SK-N-SH (cell line): Measurements from ENCODE around the gene SF3B5. TPM values are rescaled to one million over a fixed set of nuclear protein-coding genes. Genes with fewer than 3 reads are reported as not detected.

ENCODE experiments used
- CTCF ChIA-PET: fragments of 300-600, 350-600 bp; formaldehyde crosslinking; extraction: SDS; loops from one replicate; lab custom pipeline; 2021; lab: Yijun Ruan, JAX
- POLR2A ChIA-PET: fragments of 350-600 bp; sonication (Branson Sonifier 250); formaldehyde crosslinking; extraction: SDS; loops from one replicate; lab custom pipeline; 2020; ENCODE audit warnings: antibody characterized with exemption, inconsistent platforms; lab: Yijun Ruan, JAX
- DNase-seq: peaks from one replicate; pipeline ENCODE4 v3.0.0; 2012
- H2AFZ ChIP-seq: fragments of 200-600 bp; sonication (generic); 2 replicates; pipeline ENCODE4 v1.8.1; 2016; ENCODE audit warnings: antibody characterized with exemption, mild to moderate bottlenecking, low read depth
- H3F3A ChIP-seq: fragments of 200-600 bp; sonication (generic); replicated peaks from 2 replicates; pipeline ENCODE3; 2016; ENCODE audit warnings: antibody characterized with exemption, mild to moderate bottlenecking; ENCODE audit not compliant: insufficient read depth
- H3K27ac ChIP-seq, 2 experiments: fragments of 200-500 bp in 1 of 2; fragments of 200-600 bp in 1 of 2; sonication (Bioruptor generic) in 1 of 2; sonication (generic), shearing (Covaris generic) in 1 of 2; 2 replicates each; pipeline versions ENCODE4 v1.5.1 to v1.6.1; 2014 to 2016; ENCODE audit warnings: low read depth in 2 of 2, inconsistent platforms in 1 of 2, low read length in 1 of 2, mild to moderate bottlenecking in 1 of 2, mixed read lengths in 1 of 2
- H3K27me3 ChIP-seq: fragments of 200-600 bp; sonication (generic), shearing (Covaris generic); 2 replicates; pipeline ENCODE4 v1.6.1; 2016; ENCODE audit warnings: mixed run types; ENCODE audit not compliant: insufficient read depth
- H3K36me3 ChIP-seq, 2 experiments: fragments of 200-500 bp in 1 of 2; fragments of 200-600 bp in 1 of 2; sonication (Bioruptor generic) in 1 of 2; sonication (generic) in 1 of 2; replicated peaks in 1 of 2; 2 replicates each; pipeline versions ENCODE3 to v1.5.1; 2014 to 2016; ENCODE audit warnings: low read length in 1 of 2, mild to moderate bottlenecking in 1 of 2; ENCODE audit not compliant: insufficient read depth in 2 of 2, control insufficient read depth in 1 of 2
- H3K4me1 ChIP-seq, 2 experiments: fragments of 200-500 bp in 1 of 2; fragments of 200-600 bp in 1 of 2; sonication (Bioruptor generic) in 1 of 2; sonication (generic), shearing (Covaris generic) in 1 of 2; 2 replicates each; pipeline versions ENCODE4 v1.5.1 to v1.6.1; 2014 to 2016; ENCODE audit warnings: low read depth in 1 of 2, low read length in 1 of 2, mixed run types in 1 of 2; ENCODE audit not compliant: insufficient read depth in 2 of 2, control insufficient read depth in 1 of 2
- H3K4me2 ChIP-seq: fragments of 200-600 bp; sonication (generic), shearing (Covaris generic); 2 replicates; pipeline ENCODE4 v1.6.1; 2017; ENCODE audit warnings: mixed run types
- H3K4me3 ChIP-seq, 2 experiments: fragments of 200-500 bp in 1 of 2; fragments of 200-600 bp in 1 of 2; sonication (Bioruptor generic) in 1 of 2; sonication (generic), shearing (Covaris generic) in 1 of 2; 2 replicates each; pipeline versions ENCODE4 v1.5.1 to v1.8.1; 2014 to 2016; ENCODE audit warnings: low read depth in 2 of 2, inconsistent platforms in 1 of 2, low read length in 1 of 2, mild to moderate bottlenecking in 1 of 2, mixed read lengths in 1 of 2, moderate library complexity in 1 of 2
- H3K79me2 ChIP-seq: fragments of 200-600 bp; sonication (generic); 2 replicates; pipeline ENCODE4 v1.8.1; 2017; ENCODE audit warnings: mild to moderate bottlenecking; ENCODE audit not compliant: insufficient read depth
- H3K9ac ChIP-seq: fragments of 200-600 bp; sonication (generic); 2 replicates; pipeline ENCODE4 v1.6.1; 2017; ENCODE audit warnings: mixed run types
- H3K9me2 ChIP-seq: fragments of 200-600 bp; sonication (generic); 2 replicates; pipeline ENCODE4 v1.6.1; 2017; ENCODE audit warnings: mixed run types
- H3K9me3 ChIP-seq: fragments of 200-600 bp; sonication (generic); 2 replicates; pipeline ENCODE4 v1.6.1; 2017; ENCODE audit warnings: mixed run types, mild to moderate bottlenecking, moderate library complexity
- H4K20me1 ChIP-seq: fragments of 200-600 bp; sonication (generic); 2 replicates; pipeline ENCODE4 v1.6.1; 2017; ENCODE audit warnings: mild to moderate bottlenecking, mixed run types; ENCODE audit not compliant: insufficient read depth
- FOXM1 ChIP-seq: IDR thresholded peaks from 2 replicates; pipeline ENCODE4 v1.4.0; 2012; ENCODE audit warnings: low read depth, mild to moderate bottlenecking
- MEF2A ChIP-seq: IDR thresholded peaks from 2 replicates; pipeline ENCODE4 v1.4.0; 2012; ENCODE audit warnings: low read depth, borderline replicate concordance
- SIN3A ChIP-seq: IDR thresholded peaks from 2 replicates; pipeline ENCODE4 v1.6.1; 2012; ENCODE audit warnings: low read depth, mild to moderate bottlenecking, low read length, moderate library complexity, borderline replicate concordance
- SMC3 ChIP-seq: IDR thresholded peaks from 2 replicates; pipeline ENCODE4 v1.6.1; 2012; ENCODE audit warnings: low read depth, low read length, improper control_type of control experiment
- TCF12 ChIP-seq: IDR thresholded peaks from 2 replicates; pipeline ENCODE4 v1.4.0; 2012
- WGBS: methylation state at CpG from one replicate; pipeline ENCODE4 v1.1.6; 2017; ENCODE audit warnings: low lambda C conversion rate; 5-methylcytosine and 5-hydroxymethylcytosine counted together
- polyA plus RNA-seq, 3 experiments: library from polyadenylated mRNA; depleted of rRNA; stranded (reverse); fragments of >200 nt; gene quantifications; 2 replicates each; pipeline ENCODE4 v1.2.3, GENCODE V29; 2012
- TF ChIP-seq, protein P1 (sequence below): IDR thresholded peaks from 2 replicates; pipeline ENCODE4 v1.6.1; 2012; ENCODE audit warnings: mild to moderate bottlenecking, low read depth, low read length, moderate library complexity
- TF ChIP-seq, protein P2 (sequence below): IDR thresholded peaks from 2 replicates; pipeline ENCODE4; 2012
- TF ChIP-seq, protein P3 (sequence below): IDR thresholded peaks from 2 replicates; pipeline ENCODE4 v1.4.0; 2012; ENCODE audit warnings: low read depth
- TF ChIP-seq, protein P4 (sequence below): fragments of 150-350 bp; IDR thresholded peaks from 2 replicates; pipeline ENCODE4 v1.6.1; 2016; ENCODE audit warnings: mild to moderate bottlenecking, low read depth, low read length
- TF ChIP-seq, protein P5 (sequence below): fragments of 150-350 bp; IDR thresholded peaks from 2 replicates; pipeline ENCODE4 v1.6.1; 2017; ENCODE audit warnings: antibody characterized with exemption, low read length, low read depth, borderline replicate concordance

SF3B5 gene
- polyA plus RNA-seq, 1 of the 3 experiments (the other 2 are of a cell fraction), result 316 TPM

DNA sequence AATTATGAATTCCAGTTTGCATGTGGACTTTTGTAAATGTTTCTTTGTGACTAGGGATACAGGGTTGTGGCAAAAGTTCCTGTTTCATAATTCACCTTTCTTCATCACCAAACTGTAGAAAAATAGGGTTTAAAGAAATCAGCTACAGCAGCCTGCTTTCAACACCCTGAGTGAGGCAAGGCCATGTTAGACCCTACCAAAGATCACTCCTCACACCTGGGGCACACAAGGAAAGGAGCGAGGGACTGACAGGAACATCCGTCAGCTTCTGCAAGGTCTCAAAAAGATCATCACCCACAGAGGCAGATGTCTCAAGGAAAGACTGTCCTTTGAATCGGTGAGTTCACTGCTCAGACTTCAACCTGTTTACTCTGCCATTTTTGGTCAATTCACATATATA, 44.4 kb upstream of the SF3B5 start (continued):
- TF ChIP-seq, protein P1, sequence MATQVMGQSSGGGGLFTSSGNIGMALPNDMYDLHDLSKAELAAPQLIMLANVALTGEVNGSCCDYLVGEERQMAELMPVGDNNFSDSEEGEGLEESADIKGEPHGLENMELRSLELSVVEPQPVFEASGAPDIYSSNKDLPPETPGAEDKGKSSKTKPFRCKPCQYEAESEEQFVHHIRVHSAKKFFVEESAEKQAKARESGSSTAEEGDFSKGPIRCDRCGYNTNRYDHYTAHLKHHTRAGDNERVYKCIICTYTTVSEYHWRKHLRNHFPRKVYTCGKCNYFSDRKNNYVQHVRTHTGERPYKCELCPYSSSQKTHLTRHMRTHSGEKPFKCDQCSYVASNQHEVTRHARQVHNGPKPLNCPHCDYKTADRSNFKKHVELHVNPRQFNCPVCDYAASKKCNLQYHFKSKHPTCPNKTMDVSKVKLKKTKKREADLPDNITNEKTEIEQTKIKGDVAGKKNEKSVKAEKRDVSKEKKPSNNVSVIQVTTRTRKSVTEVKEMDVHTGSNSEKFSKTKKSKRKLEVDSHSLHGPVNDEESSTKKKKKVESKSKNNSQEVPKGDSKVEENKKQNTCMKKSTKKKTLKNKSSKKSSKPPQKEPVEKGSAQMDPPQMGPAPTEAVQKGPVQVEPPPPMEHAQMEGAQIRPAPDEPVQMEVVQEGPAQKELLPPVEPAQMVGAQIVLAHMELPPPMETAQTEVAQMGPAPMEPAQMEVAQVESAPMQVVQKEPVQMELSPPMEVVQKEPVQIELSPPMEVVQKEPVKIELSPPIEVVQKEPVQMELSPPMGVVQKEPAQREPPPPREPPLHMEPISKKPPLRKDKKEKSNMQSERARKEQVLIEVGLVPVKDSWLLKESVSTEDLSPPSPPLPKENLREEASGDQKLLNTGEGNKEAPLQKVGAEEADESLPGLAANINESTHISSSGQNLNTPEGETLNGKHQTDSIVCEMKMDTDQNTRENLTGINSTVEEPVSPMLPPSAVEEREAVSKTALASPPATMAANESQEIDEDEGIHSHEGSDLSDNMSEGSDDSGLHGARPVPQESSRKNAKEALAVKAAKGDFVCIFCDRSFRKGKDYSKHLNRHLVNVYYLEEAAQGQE, result no peak
- TF ChIP-seq SIN3A, result no peak

DNA sequence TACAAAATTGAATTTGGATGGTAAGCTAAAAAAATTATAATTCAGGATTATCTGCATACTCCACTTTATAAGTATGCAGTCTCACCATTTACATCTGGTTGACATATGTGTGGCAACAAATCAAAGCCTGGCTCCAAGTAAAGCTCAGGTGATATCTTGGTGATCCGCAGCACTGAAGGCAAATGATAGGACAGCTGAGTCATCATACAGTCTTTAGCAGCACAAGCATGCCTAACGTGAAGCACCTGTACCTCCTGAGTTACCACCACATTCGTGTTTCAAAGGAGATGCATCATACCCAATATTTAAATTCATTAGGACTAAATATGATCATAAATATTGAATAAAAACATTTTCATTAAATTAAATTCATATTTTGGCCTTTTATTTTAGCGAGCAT, 43.2 kb upstream of the SF3B5 start:
- ChIA-PET POLR2A (no interaction called here), CTCF (no interaction called here)
- DNase-seq, result no peak
- Histone ChIP-seq H3K4me2 (no peak overlapping the region), H3K9ac (no peak overlapping the region), H3K27ac (no peak overlapping the region), H4K20me1 (no peaks in the 10 kb centered on the region), H3K9me3 (peaks cover 8% of the 10 kb centered on the region; the same call in 1 of the 2 replicates), H3K4me3 (no peak overlapping the region), H3F3A (no peaks in the 10 kb centered on the region), H3K4me1 (no peaks in the 10 kb centered on the region), H2AFZ (no peak overlapping the region), H3K9me2 (no peaks in the 10 kb centered on the region), H3K27me3 (no peaks in the 10 kb centered on the region; the same call in 1 of the 2 replicates), H3K79me2 (no peaks in the 10 kb centered on the region), H3K36me3 (no peaks in the 10 kb centered on the region)
- TF ChIP-seq TCF12, result no peak
- no peak for TF ChIP-seq SMC3
- TF ChIP-seq, protein P2, sequence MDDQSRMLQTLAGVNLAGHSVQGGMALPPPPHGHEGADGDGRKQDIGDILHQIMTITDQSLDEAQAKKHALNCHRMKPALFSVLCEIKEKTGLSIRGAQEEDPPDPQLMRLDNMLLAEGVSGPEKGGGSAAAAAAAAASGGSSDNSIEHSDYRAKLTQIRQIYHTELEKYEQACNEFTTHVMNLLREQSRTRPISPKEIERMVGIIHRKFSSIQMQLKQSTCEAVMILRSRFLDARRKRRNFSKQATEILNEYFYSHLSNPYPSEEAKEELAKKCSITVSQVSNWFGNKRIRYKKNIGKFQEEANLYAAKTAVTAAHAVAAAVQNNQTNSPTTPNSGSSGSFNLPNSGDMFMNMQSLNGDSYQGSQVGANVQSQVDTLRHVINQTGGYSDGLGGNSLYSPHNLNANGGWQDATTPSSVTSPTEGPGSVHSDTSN, result no peak
- TF ChIP-seq, protein P3, sequence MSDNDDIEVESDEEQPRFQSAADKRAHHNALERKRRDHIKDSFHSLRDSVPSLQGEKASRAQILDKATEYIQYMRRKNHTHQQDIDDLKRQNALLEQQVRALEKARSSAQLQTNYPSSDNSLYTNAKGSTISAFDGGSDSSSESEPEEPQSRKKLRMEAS, result no peak
- no peak for TF ChIP-seq MEF2A
- TF ChIP-seq, protein P4, sequence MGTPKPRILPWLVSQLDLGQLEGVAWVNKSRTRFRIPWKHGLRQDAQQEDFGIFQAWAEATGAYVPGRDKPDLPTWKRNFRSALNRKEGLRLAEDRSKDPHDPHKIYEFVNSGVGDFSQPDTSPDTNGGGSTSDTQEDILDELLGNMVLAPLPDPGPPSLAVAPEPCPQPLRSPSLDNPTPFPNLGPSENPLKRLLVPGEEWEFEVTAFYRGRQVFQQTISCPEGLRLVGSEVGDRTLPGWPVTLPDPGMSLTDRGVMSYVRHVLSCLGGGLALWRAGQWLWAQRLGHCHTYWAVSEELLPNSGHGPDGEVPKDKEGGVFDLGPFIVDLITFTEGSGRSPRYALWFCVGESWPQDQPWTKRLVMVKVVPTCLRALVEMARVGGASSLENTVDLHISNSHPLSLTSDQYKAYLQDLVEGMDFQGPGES, result no peak
- TF ChIP-seq FOXM1, result no peak
- TF ChIP-seq, protein P5, sequence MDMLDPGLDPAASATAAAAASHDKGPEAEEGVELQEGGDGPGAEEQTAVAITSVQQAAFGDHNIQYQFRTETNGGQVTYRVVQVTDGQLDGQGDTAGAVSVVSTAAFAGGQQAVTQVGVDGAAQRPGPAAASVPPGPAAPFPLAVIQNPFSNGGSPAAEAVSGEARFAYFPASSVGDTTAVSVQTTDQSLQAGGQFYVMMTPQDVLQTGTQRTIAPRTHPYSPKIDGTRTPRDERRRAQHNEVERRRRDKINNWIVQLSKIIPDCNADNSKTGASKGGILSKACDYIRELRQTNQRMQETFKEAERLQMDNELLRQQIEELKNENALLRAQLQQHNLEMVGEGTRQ, result no peak
- 4% methylated on average over 4 of the region's 4 CpGs for whole genome bisulfite sequencing
